ENCODE results near the gene GRK3.
"Not testable (repeated sequence)": the region's sequence is repeated elsewhere in the genome, so short reads cannot be mapped to it uniquely, and the experiment has no call there.

GRK3 gene

DNA sequence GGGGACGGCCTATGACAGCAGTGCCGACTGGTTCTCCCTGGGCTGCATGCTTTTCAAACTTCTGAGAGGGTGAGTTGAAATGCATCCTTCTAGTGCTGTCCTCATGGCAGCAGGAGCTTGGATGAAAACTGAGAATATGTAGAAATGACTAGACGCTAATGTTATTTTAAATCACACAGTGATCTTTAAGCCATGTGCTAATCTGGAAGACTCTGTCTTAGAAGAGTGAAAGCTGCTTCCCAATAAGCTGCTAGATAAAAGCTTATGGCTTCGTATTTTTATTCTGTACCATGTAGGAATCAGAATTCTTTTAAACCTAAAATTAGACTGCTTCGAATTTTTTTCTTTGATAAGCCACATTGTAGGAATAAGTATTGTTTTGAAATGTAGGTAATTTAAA, 130.7 kb downstream of the GRK3 start:
- DNase-seq (ENCODE audit: low read depth in 2 of 3, low spot score in 2 of 3) = no peak

GRCh38 chr22:25696763-25697162, 132.3 kb downstream of the GRK3 start:
- no peak for DNase-seq (ENCODE audit: low read depth in 2 of 3, low spot score in 2 of 3)

DNA sequence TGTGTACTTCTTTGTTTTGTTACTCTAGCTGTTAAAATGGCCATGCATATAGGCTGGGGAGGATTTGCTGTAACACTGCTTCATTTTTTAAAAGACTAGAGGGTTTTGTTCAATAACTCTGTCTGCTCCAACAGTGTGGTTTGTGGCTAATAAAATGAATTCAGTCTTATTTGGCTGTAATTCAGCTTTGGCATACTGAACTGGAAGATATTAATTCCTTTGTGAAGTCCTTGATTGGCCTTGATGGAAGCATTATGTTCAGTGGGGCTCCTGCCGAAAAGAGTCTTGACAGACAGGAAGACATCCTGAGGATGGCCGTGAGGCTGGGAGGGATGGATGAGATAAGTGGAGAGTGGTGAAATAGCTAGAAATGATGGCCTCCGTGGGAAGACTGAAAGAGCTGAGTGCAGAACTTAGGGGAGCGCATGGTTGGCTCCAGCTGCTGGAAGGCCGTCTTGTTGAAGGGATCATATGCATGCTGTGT, 132.7 kb downstream of the GRK3 start:
- no peak for DNase-seq (ENCODE audit: low read depth in 2 of 3, low spot score in 2 of 3)

DNA sequence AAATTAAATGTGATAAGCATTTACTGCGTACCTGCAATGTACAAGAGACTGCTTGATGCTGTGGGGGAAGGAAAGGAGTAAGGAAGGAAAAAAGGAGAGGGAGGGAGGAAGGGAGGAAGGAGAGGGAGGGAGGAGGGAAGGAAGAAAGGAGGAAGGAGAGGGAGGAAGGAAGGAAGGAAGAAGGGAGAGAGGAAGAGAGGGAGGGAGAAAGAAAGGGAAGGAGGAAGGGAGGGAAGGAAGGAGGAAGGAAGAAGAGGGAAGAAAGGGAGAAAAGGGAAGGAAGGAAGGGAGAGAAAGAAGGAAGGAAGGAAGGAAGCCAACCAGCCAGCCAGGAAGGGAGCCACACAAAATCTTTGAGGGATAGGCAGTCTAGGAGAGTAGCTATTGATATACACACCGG, 133.5 kb downstream of the GRK3 start:
- DNase-seq (ENCODE audit: low read depth in 2 of 3, low spot score in 2 of 3) = no peak

GRCh38 chr22:25698461-25698860, 134.0 kb downstream of the GRK3 start:
- no peak for DNase-seq (ENCODE audit: low read depth in 2 of 3, low spot score in 2 of 3)

DNA sequence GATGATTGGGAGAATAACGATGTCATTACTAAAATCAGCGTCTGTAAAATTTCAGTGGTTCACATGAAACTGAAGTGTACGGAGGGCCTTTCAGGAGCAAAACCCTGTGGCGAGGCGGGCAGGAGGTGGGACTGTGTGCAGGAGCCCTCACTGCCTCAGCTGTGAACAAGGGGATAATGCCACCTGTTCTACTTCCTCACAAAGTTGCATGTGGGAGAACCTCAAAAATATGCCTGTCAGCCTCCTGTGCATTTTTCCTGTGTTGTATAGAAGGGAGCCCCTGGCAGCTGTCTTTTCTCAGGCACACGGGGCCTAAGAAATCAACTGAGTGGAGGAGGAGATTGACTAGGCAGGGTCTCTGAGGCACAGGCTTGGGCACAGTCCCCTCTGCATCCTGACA, 134.5 kb downstream of the GRK3 start:
- no peak for DNase-seq (ENCODE audit: low read depth in 2 of 3, low spot score in 2 of 3)

GRCh38 chr22:25701056-25701780, 136.7 kb downstream of the GRK3 start:
- no peak for DNase-seq (ENCODE audit: low read depth in 2 of 3, low spot score in 2 of 3)

DNA sequence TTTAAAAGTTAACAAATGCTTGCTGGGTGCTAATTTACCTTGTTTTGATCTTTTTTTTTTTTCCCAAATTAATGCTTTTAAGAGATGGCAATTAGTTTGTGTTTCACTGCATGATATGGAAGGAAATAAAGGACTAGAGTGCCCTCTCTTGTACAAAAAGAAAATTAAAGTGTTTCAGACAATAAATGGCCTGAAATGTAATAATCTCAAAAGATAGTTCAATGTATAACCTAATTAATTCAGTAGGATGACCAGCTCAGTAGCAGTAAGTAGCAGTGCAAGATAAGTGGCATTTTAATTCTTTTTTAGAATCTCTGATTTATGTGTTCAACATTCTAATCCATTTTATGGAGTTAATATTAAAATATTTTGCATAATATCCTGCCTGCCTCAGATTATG, 137.6 kb downstream of the GRK3 start:
- no peak for DNase-seq (ENCODE audit: low read depth in 2 of 3, low spot score in 2 of 3)

- no peak for DNase-seq (ENCODE audit: low read depth in 2 of 3, low spot score in 2 of 3)
Observed at GRCh38 chr22:25702571-25703167, 138.2 kb downstream of the GRK3 start.

- no peak for DNase-seq (ENCODE audit: low read depth in 2 of 3, low spot score in 2 of 3)
Observed at GRCh38 chr22:25704701-25705100, 140.2 kb downstream of the GRK3 start.

DNA sequence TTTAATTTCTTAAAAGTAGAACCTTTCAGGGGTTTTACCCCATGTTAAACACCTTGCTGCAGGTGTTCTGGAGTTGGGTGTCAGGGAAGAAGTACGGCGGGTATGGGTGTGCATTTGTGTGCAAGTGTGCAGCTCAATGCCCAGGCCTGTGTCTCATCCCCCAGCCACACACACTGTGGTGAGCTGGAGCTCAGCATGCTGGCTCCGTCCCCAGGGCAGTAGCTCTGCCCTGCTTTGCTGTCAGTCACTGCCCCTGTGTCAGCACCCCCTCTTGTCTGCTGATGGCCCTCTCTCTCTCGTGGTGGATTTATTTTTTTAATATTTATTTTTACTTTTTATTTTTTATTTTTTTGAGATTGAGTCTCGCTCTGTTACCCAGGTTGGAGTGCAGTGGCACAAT, 141.7 kb downstream of the GRK3 start:
- DNase-seq (ENCODE audit: low read depth in 2 of 3, low spot score in 2 of 3) = no peak

GRCh38 chr22:25708430-25708829, 144.0 kb downstream of the GRK3 start:
- DNase-seq (ENCODE audit: low read depth in 2 of 3, low spot score in 2 of 3) = not testable (repeated sequence)

- DNase-seq (ENCODE audit: low read depth in 2 of 3, low spot score in 2 of 3) = no peak
Observed at GRCh38 chr22:25709758-25710157, 145.3 kb downstream of the GRK3 start.

GRCh38 chr22:25710501-25710900, 146.0 kb downstream of the GRK3 start:
- no peak for DNase-seq (ENCODE audit: low read depth in 2 of 3, low spot score in 2 of 3)

GRCh38 chr22:25711491-25711890, 147.0 kb downstream of the GRK3 start:
- DNase-seq (ENCODE audit: low read depth in 2 of 3, low spot score in 2 of 3) = no peak

- no peak for DNase-seq (ENCODE audit: low read depth in 2 of 3, low spot score in 2 of 3)
Observed at GRCh38 chr22:25712661-25713400, 148.4 kb downstream of the GRK3 start.

- no peak for DNase-seq (ENCODE audit: low read depth in 2 of 3, low spot score in 2 of 3)
Observed at GRCh38 chr22:25714070-25714469, 149.6 kb downstream of the GRK3 start.

- DNase-seq (ENCODE audit: low read depth in 2 of 3, low spot score in 2 of 3) = no peak
Observed at GRCh38 chr22:25714739-25715138, 150.3 kb downstream of the GRK3 start.

DNA sequence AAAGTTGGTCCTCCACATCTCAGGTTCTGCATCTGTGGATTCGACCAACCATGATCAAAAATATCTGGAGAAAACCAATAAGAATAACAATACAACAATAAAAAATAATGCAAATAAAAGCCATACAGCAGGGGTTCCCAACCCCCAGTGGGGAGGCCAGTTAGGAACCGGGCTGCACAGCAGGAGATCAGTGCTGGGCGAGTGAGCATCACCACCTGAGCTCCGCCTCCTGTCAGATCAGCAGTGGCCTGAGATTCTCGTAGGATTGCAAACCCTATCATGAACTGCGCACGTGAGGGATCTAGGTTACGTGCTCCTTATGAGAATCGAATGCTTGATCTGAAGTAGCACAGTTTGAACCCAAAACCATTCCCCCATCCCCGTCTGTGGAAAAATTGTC, 152.2 kb downstream of the GRK3 start:
- no peak for DNase-seq (ENCODE audit: low read depth in 2 of 3, low spot score in 2 of 3)

GRCh38 chr22:25718135-25718840, 153.8 kb downstream of the GRK3 start:
- no peak for DNase-seq (ENCODE audit: low read depth in 2 of 3, low spot score in 2 of 3)

GRCh38 chr22:25722223-25722622, 157.7 kb downstream of the GRK3 start:
- no peak for DNase-seq (ENCODE audit: low read depth in 2 of 3, low spot score in 2 of 3)

- no peak for DNase-seq (ENCODE audit: low read depth in 2 of 3, low spot score in 2 of 3)
Observed at GRCh38 chr22:25722626-25723025, 158.2 kb downstream of the GRK3 start.

Data from activated CD8-positive, alpha-beta memory T cell treated with anti-CD3 and anti-CD28 coated beads for 48 hours (primary cell).